Cerebellar nuclear complex (tissue), 1 donor: Measurements from ENCODE around the gene B3GALT4.

Experiments
- DNase-seq, 2 experiments: peaks; one replicate each; lab custom pipeline; 2025; lab: John Stamatoyannopoulos, UW

Gene B3GALT4

GRCh38 chr6:33315793-33316602, 39.1 kb downstream of the B3GALT4 start:
- no peak for DNase-seq

GRCh38 chr6:33316603-33317418, 39.9 kb downstream of the B3GALT4 start:
- no peak for DNase-seq

- no peak for DNase-seq
Observed at GRCh38 chr6:33317419-33317668, 40.4 kb downstream of the B3GALT4 start.

- DNase-seq, result peak; percentile 96 to 97
Observed at GRCh38 chr6:33317669-33318425, 40.9 kb downstream of the B3GALT4 start, which contains the start of gene ZBTB22. ZBTB22 (minus strand) TSS chr6:33317744; CDS start chr6:33316916, 828 bp downstream.

- no peak for DNase-seq
Observed at GRCh38 chr6:33318426-33319073, 41.6 kb downstream of the B3GALT4 start.

GRCh38 chr6:33319939-33320314, 43.0 kb downstream of the B3GALT4 start:
- no peak for DNase-seq

GRCh38 chr6:33320315-33321181, 43.6 kb downstream of the B3GALT4 start:
- no peak for DNase-seq

- DNase-seq, result no peak
Observed at GRCh38 chr6:33321227-33321626, 44.3 kb downstream of the B3GALT4 start.

- no peak for DNase-seq
Observed at GRCh38 chr6:33323623-33323948, 46.7 kb downstream of the B3GALT4 start.

- no peak for DNase-seq
Observed at GRCh38 chr6:33324125-33324524, 47.2 kb downstream of the B3GALT4 start.
